ENCODE measurements around the gene SH3GL3.

Gene SH3GL3

GRCh38 chr15:83571820-83572707 lies 124.9 kb downstream of the SH3GL3 start:
- DNase-seq = peak; percentile 1 to 31

DNA sequence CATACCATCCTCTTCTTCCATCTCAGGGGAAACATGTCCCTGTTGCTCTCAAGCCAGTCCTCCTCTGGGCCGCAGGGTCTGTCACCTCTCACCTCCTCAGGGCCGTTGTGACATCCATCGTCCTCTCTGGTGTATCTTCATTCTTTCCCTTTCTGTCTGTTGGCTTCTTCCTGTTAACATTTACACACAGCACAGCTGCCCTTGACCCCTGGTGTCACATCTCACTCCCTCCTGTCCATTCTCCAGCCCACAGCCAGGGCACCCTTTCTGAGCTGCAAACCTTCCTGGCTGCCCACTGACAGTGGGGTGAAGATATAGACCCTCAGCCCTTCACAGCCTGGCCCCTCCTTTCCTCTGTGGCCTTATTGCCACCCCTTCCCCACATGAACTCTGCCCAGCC lies 127.2 kb downstream of the SH3GL3 start:
- no peak for DNase-seq

GRCh38 chr15:83578691-83579090 lies 131.6 kb downstream of the SH3GL3 start:
- no peak for DNase-seq

DNA sequence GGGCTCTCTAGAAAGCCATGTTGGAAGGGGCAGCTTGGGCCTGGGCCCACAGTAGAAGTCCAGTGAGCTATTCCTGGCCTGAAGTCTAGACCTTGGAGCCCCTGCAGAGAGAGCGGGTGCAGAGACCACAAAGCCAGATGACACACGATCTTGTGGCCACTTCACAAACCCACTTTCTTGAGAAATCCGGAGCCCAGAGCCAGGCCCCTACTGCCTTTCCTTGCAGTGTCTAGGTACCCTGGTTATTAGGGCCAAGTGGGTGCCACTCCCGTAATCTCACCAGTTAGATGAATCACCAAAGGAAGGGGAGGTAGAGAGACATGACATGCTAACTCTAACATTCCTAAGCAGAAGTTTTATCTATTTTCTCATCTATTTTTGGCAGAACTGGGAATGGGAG lies 134.2 kb downstream of the SH3GL3 start:
- DNase-seq = no peak

- DNase-seq = no peak
These were observed 135.2 kb downstream of the SH3GL3 start for GRCh38 chr15:83582381-83582780.

- DNase-seq = no peak
These were observed 138.6 kb downstream of the SH3GL3 start for GRCh38 chr15:83585601-83586335.

- no peak for DNase-seq
These were observed 139.9 kb downstream of the SH3GL3 start for GRCh38 chr15:83587091-83587490.

- no peak for DNase-seq
These were observed 141.3 kb downstream of the SH3GL3 start for GRCh38 chr15:83588441-83588840.

DNA sequence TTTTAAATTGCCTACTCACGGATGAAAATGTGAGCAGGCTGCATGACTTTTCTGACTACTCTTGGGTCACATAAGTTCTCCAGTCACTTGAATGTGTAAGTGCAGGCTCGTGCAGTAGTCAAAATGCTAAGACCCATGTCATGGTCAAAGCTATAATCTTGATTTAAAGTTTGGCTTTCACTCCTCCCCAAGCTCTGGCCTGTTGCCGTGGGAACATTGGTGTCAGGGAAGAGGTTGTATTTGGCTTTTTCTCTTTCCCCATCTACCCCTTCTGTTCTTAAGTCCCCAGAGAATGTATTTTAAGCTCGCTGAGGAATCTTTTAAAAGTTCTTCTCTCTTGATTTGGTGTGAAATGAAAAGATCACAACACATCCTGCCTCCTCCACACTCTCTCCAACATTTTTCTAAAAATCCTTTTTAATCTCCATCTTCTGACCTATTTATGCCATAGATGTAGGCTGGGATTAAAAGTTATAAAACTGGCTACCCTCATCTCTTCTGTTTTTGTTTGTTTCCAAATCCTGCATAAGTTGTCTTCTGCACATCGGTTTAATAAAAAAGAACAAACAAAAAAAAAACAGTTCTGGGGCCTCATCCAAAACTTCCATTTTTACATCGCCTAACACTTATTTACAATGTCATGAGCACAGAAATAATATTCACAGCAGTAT lies 145.4 kb downstream of the SH3GL3 start:
- no peak for DNase-seq

DNA sequence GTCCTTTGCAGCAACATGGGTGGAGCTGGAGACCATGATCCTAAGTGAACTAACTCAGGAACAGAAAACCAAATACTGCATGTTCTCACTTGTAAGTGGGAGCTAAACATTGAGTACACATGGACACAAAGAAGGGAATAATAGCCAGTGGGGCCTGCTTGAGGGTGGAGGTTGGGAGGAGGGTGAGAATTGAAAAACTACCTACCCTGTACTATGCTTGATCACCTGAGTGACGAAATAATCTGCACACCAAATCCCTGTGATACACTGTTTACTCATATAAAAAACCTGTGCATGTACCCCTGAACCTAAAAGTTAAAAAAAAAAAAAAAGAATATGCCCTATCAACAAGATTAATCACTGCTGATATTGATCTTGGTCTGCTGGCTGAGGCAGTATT lies 148.1 kb downstream of the SH3GL3 start:
- no peak for DNase-seq

- DNase-seq = no peak
These were observed 150.9 kb downstream of the SH3GL3 start for GRCh38 chr15:83598031-83598430.

DNA sequence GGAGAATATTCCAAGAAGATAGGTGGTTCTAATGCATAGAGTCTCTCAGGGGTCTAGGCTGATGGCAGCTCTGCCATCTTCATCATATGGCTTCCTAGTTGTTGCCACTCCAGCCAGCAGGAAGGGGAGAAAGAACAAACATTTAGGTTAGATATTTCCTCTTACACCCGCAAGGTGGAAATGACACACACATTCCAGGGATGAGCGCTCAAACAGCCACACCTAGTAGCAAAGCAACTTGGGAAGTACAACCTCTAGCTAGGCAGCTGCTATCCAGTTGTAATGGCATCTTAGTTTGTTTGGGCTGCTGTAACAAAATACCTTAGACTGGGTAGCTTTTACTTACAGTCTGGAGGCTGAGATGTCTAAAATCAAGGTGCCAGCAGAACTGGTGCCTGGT lies 154.9 kb downstream of the SH3GL3 start:
- no peak for DNase-seq

- DNase-seq = no peak
These were observed 157.4 kb downstream of the SH3GL3 start for GRCh38 chr15:83604549-83604948.

GRCh38 chr15:83605111-83605945 lies 158.2 kb downstream of the SH3GL3 start:
- no peak for DNase-seq

DNA sequence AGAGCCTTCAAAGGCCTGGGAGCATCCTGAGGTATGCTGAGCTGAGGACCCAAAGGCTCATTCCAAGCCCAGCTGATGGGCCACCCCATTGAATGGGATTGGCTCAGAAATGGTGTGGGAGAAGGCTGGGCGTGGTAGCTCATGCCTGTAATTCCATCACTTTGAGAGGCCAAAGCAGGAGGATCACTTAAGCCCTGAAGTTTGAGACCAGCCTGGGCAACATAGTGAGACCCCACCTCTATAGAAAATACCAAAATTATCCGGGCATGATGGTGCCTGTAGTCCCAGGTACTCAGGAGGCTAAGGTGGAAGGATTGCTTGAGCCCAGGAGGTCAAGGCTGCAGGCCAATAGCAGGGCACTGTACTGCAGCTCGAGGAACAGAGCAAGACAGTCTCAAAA lies 163.0 kb downstream of the SH3GL3 start:
- no peak for DNase-seq

GRCh38 chr15:83610901-83611685 lies 164.0 kb downstream of the SH3GL3 start:
- no peak for DNase-seq

- no peak for DNase-seq
These were observed 165.1 kb downstream of the SH3GL3 start for GRCh38 chr15:83612226-83612625.

DNA sequence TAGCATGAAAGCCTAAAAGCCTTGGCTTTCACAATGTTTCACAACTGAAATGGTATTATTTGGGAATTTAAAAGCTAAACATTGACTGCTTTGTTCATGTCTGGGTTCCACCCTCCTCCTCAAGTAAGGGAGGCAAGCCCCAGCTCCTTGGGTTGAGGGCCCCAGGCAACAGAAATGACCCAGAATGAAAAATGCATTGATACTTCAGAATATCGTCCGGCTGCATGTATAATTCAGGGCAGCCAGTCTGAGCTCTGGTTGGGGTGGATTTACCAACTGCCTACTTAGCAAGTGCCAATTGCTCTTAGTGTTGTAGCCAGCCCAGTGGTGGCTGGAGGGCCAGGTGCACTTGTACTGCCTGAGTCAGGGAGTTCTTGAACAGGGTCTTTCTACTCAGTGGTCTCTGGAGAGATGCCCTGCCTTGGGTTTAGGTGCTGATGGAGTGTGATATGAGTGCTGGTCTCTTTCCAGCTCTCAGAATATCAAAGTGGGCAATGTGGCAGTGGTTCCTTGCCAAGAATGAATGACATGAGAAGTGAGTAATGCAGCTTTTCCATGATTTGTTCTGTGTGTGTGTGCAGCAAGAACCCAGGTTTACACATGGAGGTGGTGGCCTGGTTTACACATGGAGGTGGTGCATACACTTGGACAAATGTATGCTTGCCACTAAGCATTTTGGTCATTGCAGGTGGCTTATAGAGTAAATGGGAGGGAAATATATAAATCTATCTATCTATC lies 165.9 kb downstream of the SH3GL3 start:
- DNase-seq = no peak

DNA sequence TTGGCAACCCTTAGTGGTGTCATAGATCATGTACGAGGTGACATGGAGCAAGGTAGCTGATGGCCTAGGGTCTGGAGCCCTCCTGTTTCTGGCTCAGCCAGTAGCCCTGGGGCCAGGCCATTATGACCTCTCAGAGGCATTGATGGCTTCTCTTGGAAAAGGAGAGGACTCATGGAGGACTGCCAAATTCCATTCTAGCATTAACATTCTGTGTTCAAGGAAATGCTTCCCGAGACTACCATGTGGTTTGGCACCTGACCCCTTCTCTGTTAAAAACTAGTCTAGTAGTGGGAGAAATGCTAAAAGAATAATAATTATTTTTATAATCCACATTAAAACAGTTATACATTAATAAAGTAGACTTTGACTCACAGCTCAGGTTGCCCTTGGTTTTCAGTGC lies 166.6 kb downstream of the SH3GL3 start:
- no peak for DNase-seq

DNA sequence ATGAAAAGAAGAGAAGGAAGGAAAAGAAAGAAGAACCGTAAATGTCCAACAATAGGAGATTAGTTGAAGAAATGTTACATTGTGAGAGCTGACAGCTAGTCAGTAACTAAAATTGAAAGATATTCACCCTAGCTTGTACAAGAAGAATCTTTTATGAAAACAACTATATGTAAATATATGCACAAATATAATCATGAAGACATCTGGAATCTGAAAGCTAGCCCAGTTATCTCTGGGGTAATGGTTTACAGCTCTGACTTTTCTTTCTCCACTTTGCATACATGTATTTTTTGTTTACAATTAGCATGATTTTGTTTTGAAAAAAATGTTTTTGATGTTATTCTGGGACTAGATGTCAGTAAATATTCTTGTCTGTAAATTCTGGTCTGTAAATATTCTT lies 169.7 kb downstream of the SH3GL3 start:
- no peak for DNase-seq

GRCh38 chr15:83626171-83626802 lies 179.1 kb downstream of the SH3GL3 start:
- no peak for DNase-seq
